ENCODE results near the gene UGT1A9. TPM values are rescaled to one million over a fixed set of nuclear protein-coding genes. Genes with fewer than 3 reads are reported as not detected.

The UGT1A9 gene
- total RNA-seq, 1 donor from 2014 or later, result not detected

GRCh38 chr2:233791151-233791882 lies 119.6 kb downstream of the UGT1A9 start:
- Histone ChIP-seq H3K4me1 (ENCODE audit: control insufficient read depth in 3 of 3, insufficient read depth in 3 of 3, low read length in 3 of 3) (no peaks in the 10 kb centered on the region), H3K36me3 (ENCODE audit: control insufficient read depth in 3 of 3, insufficient read depth in 3 of 3, low read length in 3 of 3) (no peaks in the 10 kb centered on the region), H3K27ac (ENCODE audit: low read depth, low read length) (no peak overlapping the region), H3K9me3 (ENCODE audit: control insufficient read depth in 3 of 3, low read length in 3 of 3) (peaks cover 0 to 4% (median 0%) of the 10 kb centered on the region in 3 donors), H3K4me3 (ENCODE audit: low read length in 3 of 3) (no peak overlapping the region), H3K9ac (ENCODE audit: low read depth in 1 of 3, low read length in 3 of 3) (no peak overlapping the region), H3K27me3 (ENCODE audit: control insufficient read depth in 3 of 3, insufficient read depth in 3 of 3, low read length in 3 of 3) (no peaks in the 10 kb centered on the region)

DNA sequence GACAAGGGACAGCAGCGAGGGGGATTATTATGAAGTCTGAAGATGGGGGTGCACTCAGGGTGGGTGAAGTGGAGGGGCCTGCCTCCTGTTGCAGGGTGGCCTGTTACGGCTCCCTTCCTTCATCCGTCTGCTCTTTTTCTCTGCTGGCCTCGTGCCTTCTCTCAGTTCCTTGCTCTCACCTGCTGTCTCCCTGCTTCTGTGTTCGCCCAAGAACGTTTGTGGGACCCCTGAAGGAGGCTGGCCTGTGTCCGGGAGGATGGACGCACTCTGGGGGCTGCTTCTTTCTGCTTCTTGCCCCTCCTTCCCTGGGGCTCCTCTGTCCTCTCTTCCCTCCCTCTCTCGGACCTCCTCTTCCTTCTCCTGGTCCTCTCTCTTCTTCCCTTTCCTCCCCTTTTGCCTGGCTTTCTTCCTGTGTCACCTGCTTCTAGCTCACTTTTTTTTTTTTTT lies 120.2 kb downstream of the UGT1A9 start:
- no peak overlapping the region for H3K9ac ChIP-seq (ENCODE audit: low read depth in 1 of 3, low read length in 3 of 3)
- no peak overlapping the region for H3K4me3 ChIP-seq (ENCODE audit: low read length in 3 of 3)
- H3K27ac ChIP-seq (ENCODE audit: low read depth, low read length), result no peak overlapping the region
- H3K9me3 ChIP-seq (ENCODE audit: control insufficient read depth in 3 of 3, low read length in 3 of 3), result peaks cover 0 to 4% (median 0%) of the 10 kb centered on the region in 3 donors
- no peaks in the 10 kb centered on the region for H3K27me3 ChIP-seq (ENCODE audit: control insufficient read depth in 3 of 3, insufficient read depth in 3 of 3, low read length in 3 of 3)
- no peaks in the 10 kb centered on the region for H3K36me3 ChIP-seq (ENCODE audit: control insufficient read depth in 3 of 3, insufficient read depth in 3 of 3, low read length in 3 of 3)
- H3K4me1 ChIP-seq (ENCODE audit: control insufficient read depth in 3 of 3, insufficient read depth in 3 of 3, low read length in 3 of 3), result no peaks in the 10 kb centered on the region

GRCh38 chr2:233792720-233793119 lies 121.0 kb downstream of the UGT1A9 start:
- Histone ChIP-seq H3K9me3 (ENCODE audit: control insufficient read depth in 3 of 3, low read length in 3 of 3) (peaks cover 0 to 4% (median 0%) of the 10 kb centered on the region in 3 donors), H3K4me1 (ENCODE audit: control insufficient read depth in 3 of 3, insufficient read depth in 3 of 3, low read length in 3 of 3) (no peaks in the 10 kb centered on the region), H3K9ac (ENCODE audit: low read depth in 1 of 3, low read length in 3 of 3) (no peak overlapping the region), H3K27me3 (ENCODE audit: control insufficient read depth in 3 of 3, insufficient read depth in 3 of 3, low read length in 3 of 3) (no peaks in the 10 kb centered on the region), H3K4me3 (ENCODE audit: low read length in 3 of 3) (no peak overlapping the region), H3K36me3 (ENCODE audit: control insufficient read depth in 3 of 3, insufficient read depth in 3 of 3, low read length in 3 of 3) (no peaks in the 10 kb centered on the region), H3K27ac (ENCODE audit: low read depth, low read length) (no peak overlapping the region)

DNA sequence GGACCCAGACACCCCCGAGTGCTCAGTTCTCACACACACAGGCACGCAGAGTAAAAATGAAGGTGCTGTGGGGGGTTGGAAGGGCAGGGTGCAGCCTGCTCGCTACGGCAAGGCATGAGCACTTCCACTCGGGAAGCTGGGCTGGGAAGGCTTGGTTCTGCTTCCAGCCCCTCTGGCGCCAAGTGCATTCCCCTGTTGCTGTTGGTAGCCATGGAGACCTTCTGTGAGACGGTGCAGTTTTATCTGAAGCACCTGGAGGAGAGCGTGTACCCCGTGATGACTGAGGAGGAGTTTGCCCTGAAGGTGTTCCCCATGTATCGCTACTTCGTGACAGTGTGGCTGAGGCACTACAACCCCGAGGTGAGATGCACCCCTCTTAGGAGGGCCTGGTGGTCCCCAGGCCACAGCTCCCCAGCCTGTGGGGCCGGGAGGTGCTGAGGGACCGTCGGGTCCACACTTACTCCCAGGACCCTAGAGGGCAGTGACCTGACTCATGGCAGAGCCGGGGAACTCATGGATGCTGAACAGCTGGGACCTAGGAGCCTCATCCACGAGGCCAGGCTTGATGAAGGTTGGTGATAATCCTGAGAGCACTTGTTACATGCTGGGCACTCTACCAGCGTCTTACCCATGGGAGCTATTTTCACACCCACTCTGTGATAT lies 121.9 kb downstream of the UGT1A9 start:
- no peak overlapping the region for H3K27ac ChIP-seq (ENCODE audit: low read depth, low read length)
- H3K27me3 ChIP-seq (ENCODE audit: control insufficient read depth in 3 of 3, insufficient read depth in 3 of 3, low read length in 3 of 3), result no peaks in the 10 kb centered on the region
- peaks cover 0 to 4% (median 0%) of the 10 kb centered on the region in 3 donors for H3K9me3 ChIP-seq (ENCODE audit: control insufficient read depth in 3 of 3, low read length in 3 of 3)
- H3K36me3 ChIP-seq (ENCODE audit: control insufficient read depth in 3 of 3, insufficient read depth in 3 of 3, low read length in 3 of 3), result no peaks in the 10 kb centered on the region
- no peak overlapping the region for H3K4me3 ChIP-seq (ENCODE audit: low read length in 3 of 3)
- H3K9ac ChIP-seq (ENCODE audit: low read depth in 1 of 3, low read length in 3 of 3), result no peak overlapping the region
- H3K4me1 ChIP-seq (ENCODE audit: control insufficient read depth in 3 of 3, insufficient read depth in 3 of 3, low read length in 3 of 3), result no peaks in the 10 kb centered on the region

- Histone ChIP-seq H3K9ac (ENCODE audit: low read depth in 1 of 3, low read length in 3 of 3) (no peak overlapping the region), H3K4me3 (ENCODE audit: low read length in 3 of 3) (no peak overlapping the region), H3K9me3 (ENCODE audit: control insufficient read depth in 3 of 3, low read length in 3 of 3) (peaks cover 0 to under 1% (median 0%) of the 10 kb centered on the region in 3 donors), H3K36me3 (ENCODE audit: control insufficient read depth in 3 of 3, insufficient read depth in 3 of 3, low read length in 3 of 3) (no peaks in the 10 kb centered on the region), H3K27ac (ENCODE audit: low read depth, low read length) (no peak overlapping the region), H3K4me1 (ENCODE audit: control insufficient read depth in 3 of 3, insufficient read depth in 3 of 3, low read length in 3 of 3) (no peaks in the 10 kb centered on the region), H3K27me3 (ENCODE audit: control insufficient read depth in 3 of 3, insufficient read depth in 3 of 3, low read length in 3 of 3) (peaks cover 0 to 1% (median 0%) of the 10 kb centered on the region in 3 donors)
These were observed 122.5 kb downstream of the UGT1A9 start for GRCh38 chr2:233794128-233794658.

GRCh38 chr2:233795735-233796171 lies 124.1 kb downstream of the UGT1A9 start:
- Histone ChIP-seq H3K4me1 (ENCODE audit: control insufficient read depth in 3 of 3, insufficient read depth in 3 of 3, low read length in 3 of 3) (no peaks in the 10 kb centered on the region), H3K36me3 (ENCODE audit: control insufficient read depth in 3 of 3, insufficient read depth in 3 of 3, low read length in 3 of 3) (no peaks in the 10 kb centered on the region), H3K27ac (ENCODE audit: low read depth, low read length) (no peak overlapping the region), H3K9ac (ENCODE audit: low read depth in 1 of 3, low read length in 3 of 3) (no peak overlapping the region), H3K4me3 (ENCODE audit: low read length in 3 of 3) (no peak overlapping the region), H3K9me3 (ENCODE audit: control insufficient read depth in 3 of 3, low read length in 3 of 3) (no peaks in the 10 kb centered on the region), H3K27me3 (ENCODE audit: control insufficient read depth in 3 of 3, insufficient read depth in 3 of 3, low read length in 3 of 3) (peaks cover 0 to 4% (median 4%) of the 10 kb centered on the region in 3 donors)

- Histone ChIP-seq H3K4me1 (ENCODE audit: control insufficient read depth in 3 of 3, insufficient read depth in 3 of 3, low read length in 3 of 3) (no peaks in the 10 kb centered on the region), H3K9me3 (ENCODE audit: control insufficient read depth in 3 of 3, low read length in 3 of 3) (no peaks in the 10 kb centered on the region), H3K27ac (ENCODE audit: low read depth, low read length) (no peak overlapping the region), H3K9ac (ENCODE audit: low read depth in 1 of 3, low read length in 3 of 3) (no peak overlapping the region), H3K36me3 (ENCODE audit: control insufficient read depth in 3 of 3, insufficient read depth in 3 of 3, low read length in 3 of 3) (no peaks in the 10 kb centered on the region), H3K27me3 (ENCODE audit: control insufficient read depth in 3 of 3, insufficient read depth in 3 of 3, low read length in 3 of 3) (peaks cover 0 to 4% (median 4%) of the 10 kb centered on the region in 3 donors), H3K4me3 (ENCODE audit: low read length in 3 of 3) (no peak overlapping the region)
These were observed 124.6 kb downstream of the UGT1A9 start for GRCh38 chr2:233796254-233796653.

DNA sequence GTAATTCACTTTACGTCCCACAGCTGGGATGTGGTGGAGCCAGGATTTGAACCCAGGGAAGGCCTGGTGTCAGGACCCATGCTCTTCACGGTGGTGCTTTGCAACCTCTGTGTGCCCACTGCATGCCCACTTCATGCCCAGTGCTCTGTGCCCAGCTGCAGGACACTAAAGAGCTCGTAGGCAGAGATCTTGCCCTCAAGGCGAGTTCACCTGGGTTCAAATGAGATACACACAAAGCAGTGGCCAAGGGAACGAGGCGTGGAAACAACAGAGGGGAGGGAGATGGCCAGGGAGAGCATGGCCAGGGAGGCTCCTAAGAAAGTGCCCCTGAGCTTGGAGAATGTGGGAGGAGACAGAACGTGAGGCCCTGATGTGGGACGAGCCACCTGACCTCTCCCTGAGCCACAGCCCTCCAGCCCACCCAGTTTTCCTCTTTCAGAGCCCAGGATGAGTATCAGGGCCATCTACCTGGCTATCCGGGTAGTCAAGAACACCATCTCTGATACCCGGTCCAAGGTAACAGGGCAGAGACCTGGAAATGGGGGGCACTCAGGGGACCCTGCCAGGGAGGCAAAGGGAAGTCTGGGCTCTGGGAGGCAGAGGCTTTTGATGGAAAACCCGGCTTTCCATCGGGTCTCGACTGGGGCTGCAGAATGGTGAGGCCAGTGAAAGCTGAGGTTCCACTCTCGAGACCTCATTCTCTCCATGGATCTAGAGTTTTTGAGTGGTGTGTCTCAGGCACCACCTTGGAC lies 126.8 kb downstream of the UGT1A9 start:
- Histone ChIP-seq H3K27me3 (ENCODE audit: control insufficient read depth in 3 of 3, insufficient read depth in 3 of 3, low read length in 3 of 3) (peaks cover 0 to 9% (median 4%) of the 10 kb centered on the region in 3 donors), H3K4me3 (ENCODE audit: low read length in 3 of 3) (no peak overlapping the region), H3K27ac (ENCODE audit: low read depth, low read length) (no peak overlapping the region), H3K9ac (ENCODE audit: low read depth in 1 of 3, low read length in 3 of 3) (no peak overlapping the region), H3K9me3 (ENCODE audit: control insufficient read depth in 3 of 3, low read length in 3 of 3) (no peaks in the 10 kb centered on the region), H3K36me3 (ENCODE audit: control insufficient read depth in 3 of 3, insufficient read depth in 3 of 3, low read length in 3 of 3) (no peaks in the 10 kb centered on the region), H3K4me1 (ENCODE audit: control insufficient read depth in 3 of 3, insufficient read depth in 3 of 3, low read length in 3 of 3) (no peaks in the 10 kb centered on the region)

- Histone ChIP-seq H3K4me1 (ENCODE audit: control insufficient read depth in 3 of 3, insufficient read depth in 3 of 3, low read length in 3 of 3) (no peaks in the 10 kb centered on the region), H3K27me3 (ENCODE audit: control insufficient read depth in 3 of 3, insufficient read depth in 3 of 3, low read length in 3 of 3) (peaks cover 0 to 9% (median 4%) of the 10 kb centered on the region in 3 donors), H3K4me3 (ENCODE audit: low read length in 3 of 3) (no peak overlapping the region), H3K27ac (ENCODE audit: low read depth, low read length) (no peak overlapping the region), H3K9ac (ENCODE audit: low read depth in 1 of 3, low read length in 3 of 3) (no peak overlapping the region), H3K9me3 (ENCODE audit: control insufficient read depth in 3 of 3, low read length in 3 of 3) (no peaks in the 10 kb centered on the region), H3K36me3 (ENCODE audit: control insufficient read depth in 3 of 3, insufficient read depth in 3 of 3, low read length in 3 of 3) (no peaks in the 10 kb centered on the region)
These were observed 127.5 kb downstream of the UGT1A9 start for GRCh38 chr2:233799087-233799665.
